GM23338 (cell line): ENCODE measurements around the gene NEB. TPM values are rescaled to one million over a fixed set of nuclear protein-coding genes. Genes with fewer than 3 reads are reported as not detected.

Experiments
- ATAC-seq: fragments of 200-7000 bp; cut with Tn5 transposase; 3 replicates; pipeline ENCODE4 v1.9.1; 2020
- DNase-seq: peaks from one replicate; pipeline ENCODE4 v3.0.0-alpha.2; 2015; ENCODE audit warnings: low spot score
- H2AFZ ChIP-seq: fragments of 200-600 bp; sonication (generic); 2 replicates; pipeline ENCODE4 v1.8.0; 2016; ENCODE audit warnings: antibody characterized with exemption, mild to moderate bottlenecking, moderate library complexity
- H3F3A ChIP-seq: fragments of 200-600 bp; sonication (generic); replicated peaks from 2 replicates; pipeline ENCODE4 v1.8.0; 2017; ENCODE audit warnings: antibody characterized with exemption, mixed run types, low read depth
- H3K27ac ChIP-seq: fragments of 200-600 bp; sonication (generic); 2 replicates; pipeline ENCODE4 v1.6.1; 2016; ENCODE audit warnings: low read depth
- H3K27me3 ChIP-seq: fragments of 200-600 bp; sonication (generic); 2 replicates; pipeline ENCODE4 v1.8.0; 2016; ENCODE audit warnings: mild to moderate bottlenecking, mixed run types, moderate library complexity; ENCODE audit not compliant: insufficient read depth
- H3K36me3 ChIP-seq: fragments of 200-600 bp; sonication (generic); 2 replicates; pipeline ENCODE4 v1.8.0; 2016; ENCODE audit warnings: mild to moderate bottlenecking; ENCODE audit not compliant: insufficient read depth
- H3K4me1 ChIP-seq: fragments of 200-600 bp; sonication (generic); 2 replicates; pipeline ENCODE4 v1.8.0; 2016; ENCODE audit warnings: mild to moderate bottlenecking, moderate library complexity; ENCODE audit not compliant: insufficient read depth
- H3K4me2 ChIP-seq: fragments of 200-600 bp; sonication (generic); 2 replicates; pipeline ENCODE4 v1.7.1; 2017; ENCODE audit warnings: mixed run types
- H3K4me3 ChIP-seq: fragments of 200-600 bp; sonication (generic); 2 replicates; pipeline ENCODE4 v1.6.1; 2016; ENCODE audit warnings: mixed run types
- H3K79me2 ChIP-seq: fragments of 200-600 bp; sonication (generic); replicated peaks from 2 replicates; pipeline ENCODE4 v1.8.0; 2017; ENCODE audit warnings: mild to moderate bottlenecking; ENCODE audit not compliant: insufficient read depth
- H3K9me2 ChIP-seq: fragments of 200-600 bp; sonication (generic); 2 replicates; pipeline ENCODE4 v1.8.0; 2017; ENCODE audit not compliant: insufficient read depth
- H4K20me1 ChIP-seq: fragments of 200-600 bp; sonication (generic); replicated peaks from 2 replicates; pipeline ENCODE4 v1.8.0; 2017; ENCODE audit warnings: mild to moderate bottlenecking; ENCODE audit not compliant: insufficient read depth
- H3K27ac Mint-ChIP-seq: 2 replicates; pipeline ENCODE4 v1.8.0; 2020; ENCODE audit warnings: inconsistent platforms, mild to moderate bottlenecking, moderate library complexity, mixed read lengths
- H3K27me3 Mint-ChIP-seq: 3 replicates; pipeline ENCODE4 v1.8.0; 2022; ENCODE audit warnings: low read depth, mild to moderate bottlenecking, moderate library complexity, mixed read lengths, inconsistent platforms; ENCODE audit not compliant: insufficient read depth, poor library complexity
- H3K36me3 Mint-ChIP-seq: 3 replicates; pipeline ENCODE4 v1.8.0; 2021; ENCODE audit warnings: low read depth, mild to moderate bottlenecking, inconsistent platforms, moderate library complexity, mixed read lengths
- H3K4me1 Mint-ChIP-seq: 3 replicates; pipeline ENCODE4 v1.8.0; 2020; ENCODE audit warnings: mild to moderate bottlenecking, inconsistent platforms, mixed read lengths
- H3K4me3 Mint-ChIP-seq: 3 replicates; pipeline ENCODE4 v1.8.0; 2021; ENCODE audit warnings: moderate library complexity, mild to moderate bottlenecking, inconsistent platforms, mixed read lengths
- H3K9me3 Mint-ChIP-seq: 3 replicates; pipeline ENCODE4 v1.8.0; 2020; ENCODE audit warnings: moderate library complexity, mild to moderate bottlenecking, inconsistent platforms, mixed read lengths
- CREB1 ChIP-seq: fragments of 250-450 bp; sonication (Bioruptor Pico); IDR thresholded peaks from 2 replicates; pipeline ENCODE4 v1.5.0; 2020; ENCODE audit warnings: low read depth, mild to moderate bottlenecking, moderate library complexity
- CTCF ChIP-seq, 2 experiments: fragments of 200-600 bp in 1 of 2; sonication (generic) in 1 of 2; conservative IDR thresholded peaks; 2 replicates each; pipeline versions ENCODE4 v1.5.1 to v1.6.1; 2016 to 2017; ENCODE audit warnings: antibody characterized with exemption in 2 of 2, low read depth in 2 of 2, mild to moderate bottlenecking in 2 of 2, moderate library complexity in 1 of 2
- ETS1 ChIP-seq: IDR thresholded peaks from 2 replicates; pipeline ENCODE4 v1.6.1; 2016; ENCODE audit warnings: antibody characterized with exemption
- EZH2 ChIP-seq: fragments of 200-600 bp; sonication (generic); IDR thresholded peaks from one replicate; pipeline ENCODE4 v1.8.0; 2017; ENCODE audit warnings: antibody characterized with exemption, mild to moderate bottlenecking, low read depth; ENCODE audit not compliant: unreplicated experiment
- EZH2phosphoT487 ChIP-seq: fragments of 200-600 bp; sonication (generic); IDR thresholded peaks from one replicate; pipeline ENCODE4 v1.8.1; 2018; ENCODE audit warnings: antibody characterized with exemption; ENCODE audit not compliant: unreplicated experiment
- JUNB ChIP-seq: IDR thresholded peaks from one replicate; pipeline ENCODE4 v1.6.1; 2016; ENCODE audit warnings: antibody characterized with exemption; ENCODE audit not compliant: unreplicated experiment
- NANOG ChIP-seq: IDR thresholded peaks from 2 replicates; pipeline ENCODE4 v1.6.1; 2016; ENCODE audit warnings: antibody characterized with exemption, borderline replicate concordance
- POLR2AphosphoS5 ChIP-seq: IDR thresholded peaks from 2 replicates; pipeline ENCODE4 v1.6.1; 2016; ENCODE audit warnings: antibody characterized with exemption, low read depth
- REST ChIP-seq: IDR thresholded peaks from one replicate; pipeline ENCODE4 v1.6.1; 2018; ENCODE audit warnings: antibody characterized with exemption; ENCODE audit not compliant: unreplicated experiment
- STAT1 ChIP-seq: IDR thresholded peaks from one replicate; pipeline ENCODE4 v1.6.1; 2016; ENCODE audit warnings: antibody characterized with exemption; ENCODE audit not compliant: unreplicated experiment
- ZNF114 ChIP-seq: fragments of 250-450 bp; sonication (Bioruptor Pico); IDR thresholded peaks from 2 replicates; pipeline ENCODE4 v1.5.0; 2020; ENCODE audit warnings: mild to moderate bottlenecking, moderate library complexity
- ZNF331 ChIP-seq: fragments of 250-450 bp; sonication (Bioruptor Pico); IDR thresholded peaks from 2 replicates; pipeline ENCODE4 v1.5.0; 2020; ENCODE audit warnings: low read depth, mild to moderate bottlenecking, moderate library complexity
- polyA plus RNA-seq: library from polyadenylated mRNA; unstranded; fragments of >200 nt; fragmentation: Nextera tagmentation; extraction: Ambion mirVana; gene quantifications from 2 replicates; pipeline ENCODE4 v1.2.1, GENCODE V29; 2016
- total RNA-seq: library from RNA; depleted of rRNA; stranded (reverse); fragments of >200 nt; shearing (Covaris generic); gene quantifications from 2 replicates; pipeline ENCODE4 v1.2.3, GENCODE V29; 2014

The NEB gene
- total and polyA plus RNA-seq, 2 experiments from 2014 or later = 6.2 to 13.7 TPM

GRCh38 chr2:151526572-151527090, 207.6 kb downstream of the NEB start:
- no peaks in the 10 kb centered on the region for H3K36me3 ChIP-seq
- TF ChIP-seq ETS1 = no peak
- TF ChIP-seq REST = no peak
- peak; percentile 23 to 71 for TF ChIP-seq CTCF (conservative IDR thresholded peaks at IDR 0.05; ENCODE audit: low read depth in 2 of 2)
- no peaks in the 10 kb centered on the region for H3K36me3 Mint-ChIP-seq
- H3K9me3 Mint-ChIP-seq = no peaks in the 10 kb centered on the region
- no peak overlapping the region for H3K4me2 ChIP-seq
- H3K27ac Mint-ChIP-seq = no peak overlapping the region
- H3K79me2 ChIP-seq = no peaks in the 10 kb centered on the region
- no peaks in the 10 kb centered on the region for H3K27me3 ChIP-seq
- H2AFZ ChIP-seq = no peak overlapping the region
- ATAC-seq (peak; percentile 65), DNase-seq (peak; percentile 19)
- no peaks in the 10 kb centered on the region for H3K4me1 ChIP-seq
- H3K9me2 ChIP-seq = peaks cover 4% of the 10 kb centered on the region; the same call in 1 of the 2 replicates
- H3K4me1 Mint-ChIP-seq = no peaks in the 10 kb centered on the region; the same call in 1 of the 3 replicates
- H3K27ac ChIP-seq = no peak overlapping the region
- no peaks in the 10 kb centered on the region for H3F3A ChIP-seq
- H3K4me3 Mint-ChIP-seq = no peak overlapping the region
- no peaks in the 10 kb centered on the region for H3K27me3 Mint-ChIP-seq
- H3K4me3 ChIP-seq = no peak overlapping the region
- no peaks in the 10 kb centered on the region for H4K20me1 ChIP-seq

- no peak overlapping the region for H3K4me3 ChIP-seq
- Mint-ChIP-seq H3K27ac (no peak overlapping the region), H3K4me3 (no peak overlapping the region), H3K9me3 (no peaks in the 10 kb centered on the region), H3K4me1 (peaks cover 5% of the 10 kb centered on the region), H3K27me3 (no peaks in the 10 kb centered on the region), H3K36me3 (no peaks in the 10 kb centered on the region)
- H3K4me2 ChIP-seq = no peak overlapping the region
- DNase-seq (no peak), ATAC-seq (no peak)
- H3K9me2 ChIP-seq = peaks cover 4% of the 10 kb centered on the region; the same call in 1 of the 2 replicates
- no peak overlapping the region for H2AFZ ChIP-seq
- no peaks in the 10 kb centered on the region for H3F3A ChIP-seq
- H3K27me3 ChIP-seq = no peaks in the 10 kb centered on the region
- H3K27ac ChIP-seq = no peak overlapping the region
- peaks cover 5% of the 10 kb centered on the region for H3K4me1 ChIP-seq
- H4K20me1 ChIP-seq = no peaks in the 10 kb centered on the region
- H3K79me2 ChIP-seq = no peaks in the 10 kb centered on the region
- H3K36me3 ChIP-seq = no peaks in the 10 kb centered on the region
- TF ChIP-seq NANOG (no peak), JUNB (no peak), CREB1 (no peak), ZNF114 (CRISPR knock-in tag) (no peak), EZH2 (no peak), ZNF331 (CRISPR knock-in tag) (no peak), POLR2AphosphoS5 (no peak), CTCF (conservative IDR thresholded peaks at IDR 0.05; ENCODE audit: low read depth in 2 of 2) (no peak), EZH2phosphoT487 (no peak), STAT1 (no peak)
These were observed 208.4 kb downstream of the NEB start for GRCh38 chr2:151525821-151526373.
